Thoracic aorta (tissue), 2 donors: Measurements from ENCODE around the gene NR2E1. TPM values are rescaled to one million over a fixed set of nuclear protein-coding genes. Genes with fewer than 3 reads are reported as not detected.
A peak's percentile ranks its signal among the peaks of the same experiment; 100 is the strongest.

ENCODE experiments used
- ATAC-seq: fragments of 150-250 bp; one replicate; pipeline ENCODE4 v1.8.0; 2017; ENCODE audit warnings: low read depth; ENCODE audit not compliant: insufficient number of reproducible peaks, low FRiP score
- DNase-seq: peaks from one replicate; pipeline ENCODE4 v3.0.0-alpha.2; 2020; ENCODE audit warnings: low spot score
- H3K27ac ChIP-seq, 2 donors: fragments of 200-600 bp; sonication (generic); 1 replicate in 1 of 2; 2 replicates in 1 of 2; pipeline ENCODE4 v1.5.1; 2016; ENCODE audit warnings: mild to moderate bottlenecking in 2 of 2, moderate library complexity in 2 of 2
- H3K27me3 ChIP-seq: fragments of 200-600 bp; sonication (generic); replicated peaks from 2 replicates; pipeline ENCODE4 v1.6.0; 2016; ENCODE audit warnings: mild to moderate bottlenecking; ENCODE audit not compliant: insufficient read depth
- H3K36me3 ChIP-seq: fragments of 200-600 bp; sonication (generic); one replicate; pipeline ENCODE4 v1.5.1; 2016
- H3K4me1 ChIP-seq, 2 donors: fragments of 200-600 bp; sonication (generic); 1 replicate in 1 of 2; 2 replicates in 1 of 2; pipeline versions ENCODE4 v1.5.1 to v1.6.0; 2016; ENCODE audit warnings: low read depth in 2 of 2, mild to moderate bottlenecking in 1 of 2; ENCODE audit not compliant: control insufficient read depth in 1 of 2
- H3K4me3 ChIP-seq: fragments of 200-600 bp; sonication (generic); 2 replicates; pipeline ENCODE4 v1.5.1; 2016; ENCODE audit warnings: mild to moderate bottlenecking
- H3K9me3 ChIP-seq: fragments of 200-600 bp; sonication (generic); 2 replicates; pipeline ENCODE4 v1.5.1; 2016
- CTCF ChIP-seq: fragments of 200-600 bp; sonication (generic); IDR thresholded peaks from one replicate; pipeline ENCODE4 v1.5.1; 2019; ENCODE audit warnings: antibody characterized with exemption
- total RNA-seq, 2 donors: library from RNA; depleted of rRNA; stranded (reverse); fragments of >200 nt; gene quantifications; one replicate each; pipeline versions ENCODE4 v1.1.0 to v1.2.3, GENCODE V29; 2016

The NR2E1 gene
- total RNA-seq, 2 donors from 2014 or later = not detected

GRCh38 chr6:108166664-108167448, 1.0 kb downstream of the NR2E1 start:
- H3K27me3 ChIP-seq = peaks cover 42% of the 10 kb centered on the region
- ATAC-seq (no peak), DNase-seq (no peak)
- no peak overlapping the region for H3K27ac ChIP-seq
- no peaks in the 10 kb centered on the region for H3K9me3 ChIP-seq
- TF ChIP-seq CTCF = no peak
- peaks cover 26 to 47% of the 10 kb centered on the region in 2 donors for H3K4me1 ChIP-seq
- peak overlapping the region; percentile 49 for H3K4me3 ChIP-seq
- H3K36me3 ChIP-seq = no peaks in the 10 kb centered on the region

GRCh38 chr6:108167449-108168089, 1.7 kb downstream of the NR2E1 start:
- H3K27me3 ChIP-seq = peaks cover 42% of the 10 kb centered on the region
- no peaks in the 10 kb centered on the region for H3K9me3 ChIP-seq
- no peaks in the 10 kb centered on the region for H3K36me3 ChIP-seq
- H3K4me3 ChIP-seq = peak overlapping the region; percentile 49
- H3K27ac ChIP-seq = no peak overlapping the region
- no peak for DNase-seq
- no peak for ATAC-seq
- peaks cover 26 to 47% of the 10 kb centered on the region in 2 donors for H3K4me1 ChIP-seq
- TF ChIP-seq CTCF = no peak

- ATAC-seq (no peak), DNase-seq (no peak)
- Histone ChIP-seq H3K4me3 (peak overlapping the region; percentile 49), H3K4me1 (peaks cover 26 to 47% of the 10 kb centered on the region in 2 donors), H3K27ac (no peak overlapping the region), H3K36me3 (no peaks in the 10 kb centered on the region), H3K9me3 (no peaks in the 10 kb centered on the region), H3K27me3 (peaks cover 42% of the 10 kb centered on the region)
- TF ChIP-seq CTCF = no peak
Measured at GRCh38 chr6:108168090-108168463, 2.3 kb downstream of the NR2E1 start.

- H3K4me3 ChIP-seq = peak overlapping the region; percentile 49
- peaks cover 26 to 47% of the 10 kb centered on the region in 2 donors for H3K4me1 ChIP-seq
- TF ChIP-seq CTCF = no peak
- H3K9me3 ChIP-seq = no peaks in the 10 kb centered on the region
- DNase-seq (no peak), ATAC-seq (no peak)
- H3K27me3 ChIP-seq = peaks cover 42% of the 10 kb centered on the region
- H3K27ac ChIP-seq = no peak overlapping the region
- no peaks in the 10 kb centered on the region for H3K36me3 ChIP-seq
Measured at GRCh38 chr6:108168501-108169463, 3.0 kb downstream of the NR2E1 start.
